K562 (cell line): Measurements from ENCODE around the gene SLC29A2.

Source experiments
- BACH1 ChIP-seq: fragments of 200-800 bp; sonication (Bioruptor generic); IDR thresholded peaks from 2 replicates; pipeline ENCODE4 v1.6.1; 2016; ENCODE audit warnings: missing genetic modification characterization, missing compliant biosample characterization
- CREB1 ChIP-seq, 2 experiments: sonication (generic) in 1 of 2; formaldehyde crosslinking in 1 of 2; IDR thresholded peaks; 2 replicates each; pipeline versions ENCODE4 v1.6.1 to v1.8.0; 2012 to 2022; ENCODE audit warnings: inconsistent platforms in 1 of 2, mild to moderate bottlenecking in 1 of 2, missing genetic modification reagents in 1 of 2, moderate library complexity in 1 of 2
- CTCF ChIP-seq, 3 experiments: IDR thresholded peaks in 2 of 3; conservative IDR thresholded peaks in 1 of 3; 2 replicates each; pipeline ENCODE4 v1.5.1; 2011 to 2012; ENCODE audit warnings: low read length in 3 of 3, mild to moderate bottlenecking in 3 of 3, control low read depth in 2 of 3, improper control_type of control experiment in 1 of 3, inconsistent platforms in 1 of 3, low read depth in 1 of 3, mixed read lengths in 1 of 3, moderate library complexity in 1 of 3; ENCODE audit not compliant: insufficient read depth in 2 of 3
- EWSR1 ChIP-seq: fragments of 450-650 bp; IDR thresholded peaks from 2 replicates; pipeline ENCODE4 v1.6.1; 2018; ENCODE audit warnings: borderline replicate concordance, mild to moderate bottlenecking, low read depth, moderate library complexity; ENCODE audit not compliant: partially characterized antibody
- NCOA2 ChIP-seq, 2 experiments: fragments of 450-650 bp; IDR thresholded peaks; 2 replicates each; pipeline ENCODE4 v1.6.1; 2018; ENCODE audit warnings: mild to moderate bottlenecking in 2 of 2, moderate library complexity in 1 of 2; ENCODE audit not compliant: partially characterized antibody in 2 of 2
- NR2C2 ChIP-seq, 2 experiments: fragments of 200-800 bp in 1 of 2; sonication (Bioruptor generic) in 1 of 2; sonication (generic) in 1 of 2; formaldehyde crosslinking in 1 of 2; IDR thresholded peaks; 2 replicates each; pipeline versions ENCODE4 v1.6.1 to v1.8.0; 2016 to 2022; ENCODE audit warnings: mild to moderate bottlenecking in 1 of 2, missing compliant biosample characterization in 1 of 2, missing genetic modification characterization in 1 of 2, missing genetic modification reagents in 1 of 2
- PRPF4 ChIP-seq: fragments of 200-400 bp; formaldehyde crosslinking; IDR thresholded peaks from one replicate; pipeline ENCODE4 v1.6.1; 2017; ENCODE audit warnings: low read length, low read depth, mild to moderate bottlenecking; ENCODE audit not compliant: insufficient read depth, poor library complexity, severe bottlenecking
- RAD51 ChIP-seq: fragments of 450-650 bp; IDR thresholded peaks from 2 replicates; pipeline ENCODE4 v1.7.1; 2016; ENCODE audit warnings: low read depth, mild to moderate bottlenecking, borderline replicate concordance
- SMARCC2 ChIP-seq: fragments of 450-650 bp; IDR thresholded peaks from 2 replicates; pipeline ENCODE4 v1.6.1; 2017; ENCODE audit warnings: antibody characterized with exemption, moderate library complexity, mild to moderate bottlenecking, low read depth
- SMARCE1 ChIP-seq: fragments of 450-650 bp; IDR thresholded peaks from 2 replicates; pipeline ENCODE4 v1.7.1; 2016; ENCODE audit warnings: mild to moderate bottlenecking
- TF ChIP-seq, protein P1 (sequence below), 2 experiments: fragments of 450-650 bp in 1 of 2; sonication (generic) in 1 of 2; formaldehyde crosslinking in 1 of 2; IDR thresholded peaks in 1 of 2; conservative IDR thresholded peaks in 1 of 2; 2 replicates each; pipeline versions ENCODE4 v1.6.1 to v1.8.1; 2016 to 2023; ENCODE audit warnings: mild to moderate bottlenecking in 2 of 2, moderate library complexity in 2 of 2, inconsistent platforms in 1 of 2, missing genetic modification reagents in 1 of 2

GRCh38 chr11:66393954-66394353 lies 22.4 kb upstream of the SLC29A2 start:
- TF ChIP-seq SMARCC2 (no peak), PRPF4 (no peak), SMARCE1 (no peak), EWSR1 (no peak), RAD51 (no peak), NR2C2 (CRISPR knock-in tag; IDR thresholded peaks at IDR 0.05) (no peak), NR2C2 (tag; IDR thresholded peaks at IDR 0.05) (no peak), BACH1 (tag) (no peak), CTCF (IDR thresholded peaks at IDR 0.05 in 2 of 3, conservative IDR thresholded peaks at IDR 0.05 in 1 of 3; ENCODE audit: insufficient read depth in 2 of 3, low read depth in 1 of 3, low read length in 3 of 3) (no peak), CREB1 (IDR thresholded peaks at IDR 0.05) (no peak), CREB1 (CRISPR knock-in tag; IDR thresholded peaks at IDR 0.05) (no peak), NCOA2 (IDR thresholded peaks at IDR 0.05; ENCODE audit: partially characterized antibody in 2 of 2) (no peak)
- TF ChIP-seq, protein P1, sequence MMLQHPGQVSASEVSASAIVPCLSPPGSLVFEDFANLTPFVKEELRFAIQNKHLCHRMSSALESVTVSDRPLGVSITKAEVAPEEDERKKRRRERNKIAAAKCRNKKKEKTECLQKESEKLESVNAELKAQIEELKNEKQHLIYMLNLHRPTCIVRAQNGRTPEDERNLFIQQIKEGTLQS (IDR thresholded peaks at IDR 0.05), result no peak
- TF ChIP-seq, protein P1 (CRISPR knock-in tag; conservative IDR thresholded peaks at IDR 0.05), result no peak
